ENCODE results near the gene PTPRM.
A peak's percentile ranks its signal among the peaks of the same experiment; 100 is the strongest.

DNA sequence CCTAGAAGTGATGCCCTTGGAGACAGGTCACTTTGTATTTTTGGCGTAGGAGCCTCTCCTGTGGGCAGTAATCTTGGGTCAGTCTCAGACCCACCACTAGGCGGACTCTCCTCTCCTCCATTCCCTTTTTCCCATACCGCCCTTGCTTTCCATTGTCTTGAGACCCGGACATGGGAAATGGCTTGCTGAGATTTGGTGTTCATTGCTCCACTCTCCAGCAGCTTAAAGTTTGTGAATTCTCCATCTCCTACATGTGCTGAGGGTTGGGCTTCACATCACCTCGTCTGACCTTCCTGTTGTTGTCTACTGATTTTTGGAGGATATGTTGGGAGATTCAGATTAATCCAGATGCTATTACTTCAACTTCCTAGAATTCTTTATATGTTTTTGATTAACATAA lies 882.9 kb downstream of the PTPRM start:
- TF ChIP-seq EZH2 (IDR thresholded peaks at IDR 0.05) (no peak), RAD21 (IDR thresholded peaks at IDR 0.05; ENCODE audit: low read depth) (peak; percentile 36), POLR2A (IDR thresholded peaks at IDR 0.05; ENCODE audit: borderline replicate concordance, extremely low read depth, insufficient read depth, insufficient read length) (no peak), POLR2AphosphoS5 (IDR thresholded peaks at IDR 0.05; ENCODE audit: low read depth, low read length) (no peak), TCF7L2 (IDR thresholded peaks at IDR 0.05; ENCODE audit: borderline replicate concordance, extremely low read depth, insufficient read depth, insufficient read length) (no peak)
- TF ChIP-seq, protein P1, sequence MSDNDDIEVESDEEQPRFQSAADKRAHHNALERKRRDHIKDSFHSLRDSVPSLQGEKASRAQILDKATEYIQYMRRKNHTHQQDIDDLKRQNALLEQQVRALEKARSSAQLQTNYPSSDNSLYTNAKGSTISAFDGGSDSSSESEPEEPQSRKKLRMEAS (IDR thresholded peaks at IDR 0.05), result no peak
- TF ChIP-seq, protein P2, sequence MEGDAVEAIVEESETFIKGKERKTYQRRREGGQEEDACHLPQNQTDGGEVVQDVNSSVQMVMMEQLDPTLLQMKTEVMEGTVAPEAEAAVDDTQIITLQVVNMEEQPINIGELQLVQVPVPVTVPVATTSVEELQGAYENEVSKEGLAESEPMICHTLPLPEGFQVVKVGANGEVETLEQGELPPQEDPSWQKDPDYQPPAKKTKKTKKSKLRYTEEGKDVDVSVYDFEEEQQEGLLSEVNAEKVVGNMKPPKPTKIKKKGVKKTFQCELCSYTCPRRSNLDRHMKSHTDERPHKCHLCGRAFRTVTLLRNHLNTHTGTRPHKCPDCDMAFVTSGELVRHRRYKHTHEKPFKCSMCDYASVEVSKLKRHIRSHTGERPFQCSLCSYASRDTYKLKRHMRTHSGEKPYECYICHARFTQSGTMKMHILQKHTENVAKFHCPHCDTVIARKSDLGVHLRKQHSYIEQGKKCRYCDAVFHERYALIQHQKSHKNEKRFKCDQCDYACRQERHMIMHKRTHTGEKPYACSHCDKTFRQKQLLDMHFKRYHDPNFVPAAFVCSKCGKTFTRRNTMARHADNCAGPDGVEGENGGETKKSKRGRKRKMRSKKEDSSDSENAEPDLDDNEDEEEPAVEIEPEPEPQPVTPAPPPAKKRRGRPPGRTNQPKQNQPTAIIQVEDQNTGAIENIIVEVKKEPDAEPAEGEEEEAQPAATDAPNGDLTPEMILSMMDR (IDR thresholded peaks at IDR 0.05 in 2 of 3, conservative IDR thresholded peaks at IDR 0.05 in 1 of 3; ENCODE audit: borderline replicate concordance in 1 of 3, insufficient read depth in 1 of 3, low read depth in 2 of 3, low read length in 2 of 3), result peak; percentile 31 to 91 (median 82); a peak in 4 of 6 replicates
- TF ChIP-seq, protein P3, sequence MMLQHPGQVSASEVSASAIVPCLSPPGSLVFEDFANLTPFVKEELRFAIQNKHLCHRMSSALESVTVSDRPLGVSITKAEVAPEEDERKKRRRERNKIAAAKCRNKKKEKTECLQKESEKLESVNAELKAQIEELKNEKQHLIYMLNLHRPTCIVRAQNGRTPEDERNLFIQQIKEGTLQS (IDR thresholded peaks at IDR 0.05), result no peak

Data from HCT116 (cell line).